CD4-positive, CD25-positive, alpha-beta regulatory T cell (primary cell): Measurements from ENCODE around the gene ZBTB7A. TPM values are rescaled to one million over a fixed set of nuclear protein-coding genes. Genes with fewer than 3 reads are reported as not detected.
A peak's percentile ranks its signal among the peaks of the same experiment; 100 is the strongest.
"Not testable (repeated sequence)": the region's sequence is repeated elsewhere in the genome, so short reads cannot be mapped to it uniquely, and the experiment has no call there.

Source experiments
- ATAC-seq, 2 donors: fragments of 150-1000 bp; cut with Tn5 transposase; one replicate each; pipeline ENCODE4 v1.10.0; 2021; ENCODE audit warnings: low read depth in 2 of 2, moderate number of reproducible peaks in 2 of 2, moderate library complexity in 1 of 2
- DNase-seq, 3 donors: peaks; one replicate each; pipeline versions ENCODE4 v3.0.0 to v3.0.0-alpha.2; 2012 to 2022; ENCODE audit warnings: mixed read lengths in 1 of 3
- H3K27ac ChIP-seq: one replicate; pipeline ENCODE4 v1.7.0; 2013; ENCODE audit warnings: mild to moderate bottlenecking, low read length; ENCODE audit not compliant: insufficient read depth, poor library complexity, severe bottlenecking
- H3K27me3 ChIP-seq: one replicate; pipeline ENCODE4 v1.7.0; 2013; ENCODE audit warnings: low read length; ENCODE audit not compliant: control insufficient read depth, insufficient read depth
- H3K36me3 ChIP-seq: one replicate; pipeline ENCODE4 v1.7.0; 2013; ENCODE audit warnings: mild to moderate bottlenecking, low read length, moderate library complexity; ENCODE audit not compliant: control insufficient read depth, insufficient read depth
- H3K4me1 ChIP-seq: 2 replicates; pipeline ENCODE4 v1.7.0; 2013; ENCODE audit warnings: mild to moderate bottlenecking, low read length; ENCODE audit not compliant: insufficient read depth, control insufficient read depth, poor library complexity, severe bottlenecking
- H3K4me3 ChIP-seq: one replicate; pipeline ENCODE4 v1.7.0; 2013; ENCODE audit warnings: low read depth, mild to moderate bottlenecking, low read length, moderate library complexity
- H3K9me3 ChIP-seq, 2 experiments: 1 replicate in 1 of 2; 2 replicates in 1 of 2; pipeline ENCODE4 v1.7.0; 2013; ENCODE audit warnings: low read length in 2 of 2, mild to moderate bottlenecking in 1 of 2, moderate library complexity in 1 of 2; ENCODE audit not compliant: control insufficient read depth in 2 of 2
- H3K27ac Mint-ChIP-seq, 3 donors: one replicate each; pipeline ENCODE4 v1.8.0; 2020 to 2022; ENCODE audit warnings: mild to moderate bottlenecking in 3 of 3, mixed read lengths in 3 of 3, moderate library complexity in 2 of 3
- H3K27me3 Mint-ChIP-seq: one replicate; pipeline ENCODE4 v1.8.0; 2022; ENCODE audit warnings: mild to moderate bottlenecking, mixed read lengths
- H3K36me3 Mint-ChIP-seq: one replicate; pipeline ENCODE4 v1.8.0; 2020; ENCODE audit warnings: mixed read lengths
- H3K4me1 Mint-ChIP-seq, 4 donors: one replicate each; pipeline ENCODE4 v1.8.0; 2020 to 2022; ENCODE audit warnings: mixed read lengths in 4 of 4, mild to moderate bottlenecking in 1 of 4
- H3K4me3 Mint-ChIP-seq, 4 donors: one replicate each; pipeline ENCODE4 v1.8.0; 2020 to 2022; ENCODE audit warnings: mild to moderate bottlenecking in 4 of 4, mixed read lengths in 4 of 4, moderate library complexity in 3 of 4
- H3K9me3 Mint-ChIP-seq, 7 donors: one replicate each; pipeline ENCODE4 v1.8.0; 2020 to 2022; ENCODE audit warnings: mixed read lengths in 7 of 7, mild to moderate bottlenecking in 3 of 7, moderate library complexity in 2 of 7
- polyA plus RNA-seq, 4 donors: library from polyadenylated mRNA; unstranded; fragments of 300-500 nt; fragmentation: Illumina TruSeq; gene quantifications; one replicate each; pipeline ENCODE4 v1.2.3, GENCODE V29; 2021
- total RNA-seq: library from RNA; stranded (reverse); gene quantifications from one replicate; pipeline ENCODE4 v1.2.3, GENCODE V29; 2022

Gene ZBTB7A
- total and polyA plus RNA-seq, 5 donors from 2014 or later: 19.6 to 50.5 (median 26.8) TPM

- peaks cover 29% of the 10 kb centered on the region for H3K4me1 ChIP-seq
- not testable (repeated sequence) for ATAC-seq, H3K27me3 ChIP-seq, H3K36me3 ChIP-seq, H3K27ac ChIP-seq, H3K36me3 Mint-ChIP-seq, DNase-seq, H3K27me3 Mint-ChIP-seq, H3K9me3 ChIP-seq, H3K27ac Mint-ChIP-seq, H3K4me3 ChIP-seq, H3K9me3 Mint-ChIP-seq
- Mint-ChIP-seq H3K4me3 (peak overlapping the region; percentile 67 to 91 (median 77)), H3K4me1 (peaks cover 0 to 28% (median 7%) of the 10 kb centered on the region in 4 donors)
Measured at GRCh38 chr19:4005436-4005835, 61.3 kb downstream of the ZBTB7A start.

GRCh38 chr19:4000798-4001197, 65.9 kb downstream of the ZBTB7A start:
- not testable (repeated sequence) for H3K27me3 Mint-ChIP-seq, H3K4me3 Mint-ChIP-seq, H3K27ac Mint-ChIP-seq, H3K4me1 Mint-ChIP-seq, H3K27me3 ChIP-seq, H3K36me3 ChIP-seq, DNase-seq, ATAC-seq, H3K36me3 Mint-ChIP-seq, H3K27ac ChIP-seq, H3K9me3 ChIP-seq, H3K4me3 ChIP-seq, H3K9me3 Mint-ChIP-seq, H3K4me1 ChIP-seq

- not testable (repeated sequence) for H3K4me3 Mint-ChIP-seq, H3K27ac Mint-ChIP-seq, ATAC-seq, H3K9me3 ChIP-seq, H3K4me3 ChIP-seq, H3K27me3 ChIP-seq, H3K27ac ChIP-seq, H3K4me1 Mint-ChIP-seq, H3K9me3 Mint-ChIP-seq, DNase-seq, H3K27me3 Mint-ChIP-seq, H3K4me1 ChIP-seq, H3K36me3 ChIP-seq, H3K36me3 Mint-ChIP-seq
Measured at GRCh38 chr19:3998667-3999412, 67.9 kb downstream of the ZBTB7A start.

- DNase-seq (no peak), ATAC-seq (no peak)
- H3K4me3 ChIP-seq: no peak overlapping the region
- H3K27me3 ChIP-seq: no peaks in the 10 kb centered on the region
- H3K27ac Mint-ChIP-seq: no peak overlapping the region
- no peaks in the 10 kb centered on the region for H3K27me3 Mint-ChIP-seq
- no peaks in the 10 kb centered on the region for H3K4me1 ChIP-seq
- H3K9me3 ChIP-seq: no peaks in the 10 kb centered on the region
- no peak overlapping the region for H3K27ac ChIP-seq
- no peak overlapping the region for H3K4me3 Mint-ChIP-seq
- H3K9me3 Mint-ChIP-seq: no peaks in the 10 kb centered on the region
- H3K36me3 Mint-ChIP-seq: no peaks in the 10 kb centered on the region
- H3K4me1 Mint-ChIP-seq: peaks cover 0 to 7% (median 3%) of the 10 kb centered on the region in 4 donors
- no peaks in the 10 kb centered on the region for H3K36me3 ChIP-seq
Measured at GRCh38 chr19:3995607-3996006, 71.1 kb downstream of the ZBTB7A start.

Other genes with a start within 250 kb of the ZBTB7A start
- gene ZFR2, start 197.9 kb downstream of the ZBTB7A start, total RNA-seq: not detected
- 1 to 10 TPM in 1 of 4 donors, under 1 TPM in 3; 0.06 to 1.3 (median 0.57) TPM for gene ZFR2, start 197.9 kb downstream of the ZBTB7A start, polyA plus RNA-seq
- gene ATCAY, start 186.2 kb downstream of the ZBTB7A start, total RNA-seq: not detected
- not detected for gene ATCAY, start 186.2 kb downstream of the ZBTB7A start, polyA plus RNA-seq
- gene NMRK2, start 133.8 kb downstream of the ZBTB7A start, total RNA-seq: not detected
- not detected for gene NMRK2, start 133.8 kb downstream of the ZBTB7A start, polyA plus RNA-seq
- gene DAPK3, start 95.8 kb downstream of the ZBTB7A start, total RNA-seq: 42.3 TPM
- 10 to 100 TPM; 20.7 to 31.3 (median 24.6) TPM for gene DAPK3, start 95.8 kb downstream of the ZBTB7A start, polyA plus RNA-seq
- gene EEF2, start 81.4 kb downstream of the ZBTB7A start, total RNA-seq: 2,369 TPM
- 100 to 1,000 TPM; 564 to 602 (median 587) TPM for gene EEF2, start 81.4 kb downstream of the ZBTB7A start, polyA plus RNA-seq
- 25.4 TPM for gene PIAS4, start 59.2 kb downstream of the ZBTB7A start, total RNA-seq
- 10 to 100 TPM in 1 of 4 donors, 1 to 10 TPM in 3; 4.1 to 10.4 (median 4.4) TPM for gene PIAS4, start 59.2 kb downstream of the ZBTB7A start, polyA plus RNA-seq
- gene MAP2K2, start 57.2 kb upstream of the ZBTB7A start, total RNA-seq: 98.2 TPM
- 10 to 100 TPM; 38.5 to 70.2 (median 56.6) TPM for gene MAP2K2, start 57.2 kb upstream of the ZBTB7A start, polyA plus RNA-seq
- not detected for gene CREB3L3, start 86.7 kb upstream of the ZBTB7A start, total RNA-seq
- gene CREB3L3, start 86.7 kb upstream of the ZBTB7A start, polyA plus RNA-seq: under 1 TPM in 1 of 4 donors, not detected in 3; 0.07 TPM
- gene SIRT6, start 115.7 kb upstream of the ZBTB7A start, total RNA-seq: 34.2 TPM
- 1 to 10 TPM; 1.7 to 4.4 (median 3.1) TPM for gene SIRT6, start 115.7 kb upstream of the ZBTB7A start, polyA plus RNA-seq
- gene ANKRD24, start 115.8 kb upstream of the ZBTB7A start, total RNA-seq: 1.5 TPM
- gene ANKRD24, start 115.8 kb upstream of the ZBTB7A start, polyA plus RNA-seq: under 1 TPM in 3 of 4 donors, not detected in 1; 0.12 to 0.53 (median 0.26) TPM
- gene EBI3, start 162.6 kb upstream of the ZBTB7A start, total RNA-seq: not detected
- under 1 TPM in 2 of 4 donors, not detected in 2; 0.24 to 0.57 TPM for gene EBI3, start 162.6 kb upstream of the ZBTB7A start, polyA plus RNA-seq
- gene YJU2, start 180.2 kb upstream of the ZBTB7A start, total RNA-seq: 37.7 TPM
- 10 to 100 TPM; 24.8 to 34.1 (median 28.2) TPM for gene YJU2, start 180.2 kb upstream of the ZBTB7A start, polyA plus RNA-seq
- not detected for gene SHD, start 212.4 kb upstream of the ZBTB7A start, total RNA-seq
- not detected for gene SHD, start 212.4 kb upstream of the ZBTB7A start, polyA plus RNA-seq
- 4.8 TPM for gene TMIGD2, start 235.5 kb upstream of the ZBTB7A start, total RNA-seq
- 10 to 100 TPM in 2 of 4 donors, 1 to 10 TPM in 2; 4.8 to 17.1 (median 11.1) TPM for gene TMIGD2, start 235.5 kb upstream of the ZBTB7A start, polyA plus RNA-seq
- 1.0 TPM for gene FSD1, start 237.7 kb upstream of the ZBTB7A start, total RNA-seq
- 1 to 10 TPM in 1 of 4 donors, under 1 TPM in 1, not detected in 2; 0.76 to 1.6 TPM for gene FSD1, start 237.7 kb upstream of the ZBTB7A start, polyA plus RNA-seq